Gastrocnemius medialis (tissue), 4 donors: ENCODE results near the gene TLE1. TPM values are rescaled to one million over a fixed set of nuclear protein-coding genes. Genes with fewer than 3 reads are reported as not detected.

Source experiments
- ATAC-seq, 2 donors: fragments of 150-250 bp; one replicate each; pipeline ENCODE4 v1.9.1; 2016
- DNase-seq, 2 donors: peaks; one replicate each; pipeline ENCODE4 v3.0.0-alpha.2; 2019
- H3K27ac ChIP-seq, 4 donors: fragments of 200-600 bp; sonication (generic); 1 replicate in 1 of 4; 2 replicates in 3 of 4; pipeline ENCODE4 v1.5.1; 2016 to 2018; ENCODE audit warnings: mild to moderate bottlenecking in 2 of 4, moderate library complexity in 1 of 4
- H3K27me3 ChIP-seq, 3 donors: fragments of 200-600 bp; sonication (generic) in 2 of 3; 1 replicate in 1 of 3; 2 replicates in 2 of 3; pipeline versions ENCODE4 v1.5.1 to v1.6.0; 2016 to 2019; ENCODE audit warnings: mild to moderate bottlenecking in 1 of 3, moderate library complexity in 1 of 3
- H3K36me3 ChIP-seq, 2 donors: fragments of 200-600 bp; sonication (generic) in 1 of 2; one replicate each; pipeline ENCODE4 v1.5.1; 2017 to 2018
- H3K4me1 ChIP-seq, 2 donors: fragments of 200-600 bp; sonication (generic) in 1 of 2; one replicate each; pipeline ENCODE4 v1.5.1; 2016 to 2017; ENCODE audit warnings: mild to moderate bottlenecking in 2 of 2
- H3K4me3 ChIP-seq, 4 donors: fragments of 200-600 bp; sonication (generic) in 3 of 4; 1 replicate in 1 of 4; 2 replicates in 3 of 4; pipeline ENCODE4 v1.5.1; 2016 to 2019; ENCODE audit warnings: mild to moderate bottlenecking in 2 of 4
- H3K9me3 ChIP-seq, 3 donors: fragments of 200-600 bp; sonication (generic) in 2 of 3; 1 replicate in 1 of 3; 2 replicates in 2 of 3; pipeline ENCODE4 v1.5.1; 2016 to 2019
- CTCF ChIP-seq, 5 experiments: fragments of 450-650 bp in 3 of 5; fragments of 200-600 bp in 2 of 5; sonication (generic) in 2 of 5; IDR thresholded peaks in 4 of 5; conservative IDR thresholded peaks in 1 of 5; 1 replicate in 4 of 5; 2 replicates in 1 of 5; pipeline ENCODE4 v1.5.1; 2016 to 2019; ENCODE audit warnings: antibody characterized with exemption in 5 of 5, mild to moderate bottlenecking in 3 of 5, moderate library complexity in 3 of 5
- POLR2A ChIP-seq, 2 donors: fragments of 450-650 bp; IDR thresholded peaks; one replicate each; pipeline ENCODE4 v1.6.1; 2017; ENCODE audit warnings: antibody characterized with exemption in 2 of 2, mild to moderate bottlenecking in 2 of 2, moderate library complexity in 2 of 2
- in situ Hi-C, 4 donors: fragments of 200-750 bp; cut with MboI; loops; one replicate each; pipeline versions ENCODE4 v1.15.0 to v1.8.0; 2017; ENCODE audit warnings: low sequenced_read_pairs in 4 of 4
- intact Hi-C: fragments of 100-400 bp; cut with DNase I; formaldehyde crosslinking; loops from one replicate; pipeline ENCODE4 v1.15.1; 2023; ENCODE audit warnings: low total_unique reads
- total RNA-seq, 4 donors: library from RNA; depleted of rRNA; stranded (reverse); fragments of >200 nt; gene quantifications; one replicate each; pipeline versions ENCODE4 v1.1.0 to v1.2.3, GENCODE V29; 2016

TLE1 gene
- total RNA-seq, 4 donors from 2014 or later: 32.0 to 159 (median 55.4) TPM

GRCh38 chr9:81600631-81601030, 88.7 kb downstream of the TLE1 start:
- no peaks in the 10 kb centered on the region for H3K9me3 ChIP-seq
- in situ Hi-C loops: no loop called here
- ATAC-seq: no peak
- intact Hi-C loops: no loop called here
- H3K27me3 ChIP-seq: no peaks in the 10 kb centered on the region
- no peaks in the 10 kb centered on the region for H3K36me3 ChIP-seq
- no peak for TF ChIP-seq POLR2A (IDR thresholded peaks at IDR 0.05)
- TF ChIP-seq CTCF (IDR thresholded peaks at IDR 0.05 in 4 of 5, conservative IDR thresholded peaks at IDR 0.05 in 1 of 5): no peak
- H3K4me3 ChIP-seq: no peak overlapping the region
- peak overlapping the region; percentile 81 to 93 (median 90) for H3K27ac ChIP-seq
- H3K4me1 ChIP-seq: peaks cover 57 to 66% of the 10 kb centered on the region in 2 donors
- DNase-seq: no peak

GRCh38 chr9:81599837-81600236, 89.5 kb downstream of the TLE1 start:
- ATAC-seq (no peak), DNase-seq (no peak)
- H3K9me3 ChIP-seq: no peaks in the 10 kb centered on the region
- TF ChIP-seq POLR2A (IDR thresholded peaks at IDR 0.05) (no peak), CTCF (IDR thresholded peaks at IDR 0.05 in 4 of 5, conservative IDR thresholded peaks at IDR 0.05 in 1 of 5) (no peak)
- H3K27me3 ChIP-seq: no peaks in the 10 kb centered on the region
- peak overlapping the region; percentile 81 to 93 (median 90) for H3K27ac ChIP-seq
- intact Hi-C loops (loop anchor here (2.0 kb wide), 1 partner anchor 61 kb away; no protein-coding TSS in a partner anchor), in situ Hi-C loops (no loop called here)
- H3K4me3 ChIP-seq: no peak overlapping the region
- H3K4me1 ChIP-seq: peaks cover 62 to 63% of the 10 kb centered on the region in 2 donors
- H3K36me3 ChIP-seq: no peaks in the 10 kb centered on the region

- Histone ChIP-seq H3K27me3 (no peaks in the 10 kb centered on the region), H3K27ac (peak overlapping the region; percentile 81 to 93 (median 90)), H3K36me3 (no peaks in the 10 kb centered on the region), H3K4me1 (peaks cover 62 to 63% of the 10 kb centered on the region in 2 donors), H3K4me3 (no peak overlapping the region), H3K9me3 (no peaks in the 10 kb centered on the region)
- TF ChIP-seq CTCF (IDR thresholded peaks at IDR 0.05 in 4 of 5, conservative IDR thresholded peaks at IDR 0.05 in 1 of 5): no peak
- TF ChIP-seq POLR2A (IDR thresholded peaks at IDR 0.05): no peak
- DNase-seq: no peak
- intact Hi-C loops (loop anchor here (1.0 to 2.0 kb wide), 3 partner anchors 37 to 88 kb away; no protein-coding TSS in a partner anchor), in situ Hi-C loops (no loop called here)
- ATAC-seq: peak; percentile 35 to 46
These were observed 90.5 kb downstream of the TLE1 start for GRCh38 chr9:81598811-81599210.

GRCh38 chr9:81598123-81598497, 91.2 kb downstream of the TLE1 start:
- peak; percentile 77 to 82 for DNase-seq

More at GRCh38 chr9:81598123-81598497, 91.2 kb downstream of the TLE1 start:
- Histone ChIP-seq H3K36me3 (no peaks in the 10 kb centered on the region), H3K4me3 (peak overlapping the region in 3 of 4 donors; percentile 10 to 22 (median 19)), H3K27me3 (no peaks in the 10 kb centered on the region), H3K27ac (peak overlapping the region; percentile 81 to 93 (median 90)), H3K4me1 (peaks cover 62 to 66% of the 10 kb centered on the region in 2 donors), H3K9me3 (no peaks in the 10 kb centered on the region)
- peak; percentile 93 to 95 for ATAC-seq
- intact Hi-C loops (loop anchor here (1.0 to 2.0 kb wide), 3 partner anchors 36 to 89 kb away; no protein-coding TSS in a partner anchor), in situ Hi-C loops (no loop called here)
- peak; percentile 61 to 71 for TF ChIP-seq POLR2A (IDR thresholded peaks at IDR 0.05)
- TF ChIP-seq CTCF (IDR thresholded peaks at IDR 0.05 in 4 of 5, conservative IDR thresholded peaks at IDR 0.05 in 1 of 5): no peak
